ENCODE data around the gene ABCB11. TPM values are rescaled to one million over a fixed set of nuclear protein-coding genes. Genes with fewer than 3 reads are reported as not detected.

Gene ABCB11
- total RNA-seq, result under 1 TPM in 3 of 4 donors, not detected in 1; 0.39 to 0.49 (median 0.46) TPM

GRCh38 chr2:169031202-169031601 lies at the start of gene ABCB11:
Gene ABCB11, minus strand, starts transcription at chr2:169031324. Its CDS starts 13,199 bp downstream, at chr2:169018125.
- 69 to 75% methylated on average over 3 of the region's 3 CpGs for WGBS, 2 donors
- no peak for DNase-seq (ENCODE audit: low spot score in 2 of 2)
- TF ChIP-seq, protein P1, sequence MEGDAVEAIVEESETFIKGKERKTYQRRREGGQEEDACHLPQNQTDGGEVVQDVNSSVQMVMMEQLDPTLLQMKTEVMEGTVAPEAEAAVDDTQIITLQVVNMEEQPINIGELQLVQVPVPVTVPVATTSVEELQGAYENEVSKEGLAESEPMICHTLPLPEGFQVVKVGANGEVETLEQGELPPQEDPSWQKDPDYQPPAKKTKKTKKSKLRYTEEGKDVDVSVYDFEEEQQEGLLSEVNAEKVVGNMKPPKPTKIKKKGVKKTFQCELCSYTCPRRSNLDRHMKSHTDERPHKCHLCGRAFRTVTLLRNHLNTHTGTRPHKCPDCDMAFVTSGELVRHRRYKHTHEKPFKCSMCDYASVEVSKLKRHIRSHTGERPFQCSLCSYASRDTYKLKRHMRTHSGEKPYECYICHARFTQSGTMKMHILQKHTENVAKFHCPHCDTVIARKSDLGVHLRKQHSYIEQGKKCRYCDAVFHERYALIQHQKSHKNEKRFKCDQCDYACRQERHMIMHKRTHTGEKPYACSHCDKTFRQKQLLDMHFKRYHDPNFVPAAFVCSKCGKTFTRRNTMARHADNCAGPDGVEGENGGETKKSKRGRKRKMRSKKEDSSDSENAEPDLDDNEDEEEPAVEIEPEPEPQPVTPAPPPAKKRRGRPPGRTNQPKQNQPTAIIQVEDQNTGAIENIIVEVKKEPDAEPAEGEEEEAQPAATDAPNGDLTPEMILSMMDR (IDR thresholded peaks at IDR 0.05), result no peak
- no peak for TF ChIP-seq POLR2A (IDR thresholded peaks at IDR 0.05)
- no peak within 1 kb of the TSS for H3K4me3 ChIP-seq (ENCODE audit: low read depth, poor library complexity, severe bottlenecking)
- intact Hi-C loops (cut with DNase I; ENCODE audit: low total_unique reads), result no loop called here

DNA sequence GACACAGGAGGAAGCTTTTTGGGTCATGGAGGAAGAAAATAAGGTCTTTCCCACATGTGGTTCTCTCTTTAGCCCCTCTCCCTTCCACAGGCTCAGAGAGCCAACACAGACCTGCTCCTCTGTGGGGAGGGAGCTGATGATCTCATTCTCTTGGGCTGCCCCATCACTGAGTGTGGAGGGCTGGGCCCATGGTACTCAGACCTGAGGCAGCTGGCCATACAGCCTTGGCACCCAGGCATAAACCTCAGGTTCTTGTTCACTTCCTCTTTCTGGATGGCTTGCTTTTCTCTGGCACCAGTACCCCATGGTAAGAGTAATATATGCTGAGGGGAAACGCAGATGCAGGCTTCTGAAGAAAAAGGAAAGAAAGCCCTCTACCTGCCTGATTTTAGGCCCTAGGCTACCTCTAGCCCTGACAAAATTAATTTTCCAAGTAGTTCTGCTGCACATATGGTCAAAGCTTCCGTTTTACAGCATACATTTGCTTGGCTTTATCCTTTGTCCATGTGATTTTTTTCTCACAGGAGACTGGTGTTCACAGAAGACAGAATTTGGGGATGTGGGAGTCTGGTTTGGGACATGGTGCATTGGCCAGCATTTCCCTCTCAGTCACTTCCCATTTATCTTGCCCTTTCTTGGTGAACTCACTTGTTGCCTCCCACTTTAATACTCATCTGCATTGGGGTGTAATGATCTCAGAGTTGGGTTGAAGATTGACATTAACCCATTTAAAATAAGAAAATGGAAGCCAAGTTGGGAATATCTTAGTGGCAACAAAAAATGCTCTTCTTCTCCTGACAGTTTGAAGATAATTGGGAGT lies 49.3 kb upstream of the ABCB11 start:
- intact Hi-C loops (cut with DNase I; ENCODE audit: low total_unique reads), result no loop called here
- no peak overlapping the region for H3K4me3 ChIP-seq (ENCODE audit: low read depth, poor library complexity, severe bottlenecking)
- no peak for DNase-seq (ENCODE audit: low spot score in 2 of 2)
- WGBS, 2 donors, result 71 to 83% methylated on average over 2 of the region's 2 CpGs
- TF ChIP-seq POLR2A (IDR thresholded peaks at IDR 0.05), result no peak
- TF ChIP-seq, protein P1 (IDR thresholded peaks at IDR 0.05), result no peak

GRCh38 chr2:169077674-169078240 lies 46.6 kb upstream of the ABCB11 start:
- WGBS, 2 donors, result 53 to 59% methylated on average over 2 of the region's 2 CpGs
- no peak for DNase-seq (ENCODE audit: low spot score in 2 of 2)
- no peak overlapping the region for H3K4me3 ChIP-seq (ENCODE audit: low read depth, poor library complexity, severe bottlenecking)
- intact Hi-C loops (cut with DNase I; ENCODE audit: low total_unique reads), result no loop called here
- TF ChIP-seq, protein P1 (IDR thresholded peaks at IDR 0.05), result no peak
- TF ChIP-seq POLR2A (IDR thresholded peaks at IDR 0.05), result no peak

DNA sequence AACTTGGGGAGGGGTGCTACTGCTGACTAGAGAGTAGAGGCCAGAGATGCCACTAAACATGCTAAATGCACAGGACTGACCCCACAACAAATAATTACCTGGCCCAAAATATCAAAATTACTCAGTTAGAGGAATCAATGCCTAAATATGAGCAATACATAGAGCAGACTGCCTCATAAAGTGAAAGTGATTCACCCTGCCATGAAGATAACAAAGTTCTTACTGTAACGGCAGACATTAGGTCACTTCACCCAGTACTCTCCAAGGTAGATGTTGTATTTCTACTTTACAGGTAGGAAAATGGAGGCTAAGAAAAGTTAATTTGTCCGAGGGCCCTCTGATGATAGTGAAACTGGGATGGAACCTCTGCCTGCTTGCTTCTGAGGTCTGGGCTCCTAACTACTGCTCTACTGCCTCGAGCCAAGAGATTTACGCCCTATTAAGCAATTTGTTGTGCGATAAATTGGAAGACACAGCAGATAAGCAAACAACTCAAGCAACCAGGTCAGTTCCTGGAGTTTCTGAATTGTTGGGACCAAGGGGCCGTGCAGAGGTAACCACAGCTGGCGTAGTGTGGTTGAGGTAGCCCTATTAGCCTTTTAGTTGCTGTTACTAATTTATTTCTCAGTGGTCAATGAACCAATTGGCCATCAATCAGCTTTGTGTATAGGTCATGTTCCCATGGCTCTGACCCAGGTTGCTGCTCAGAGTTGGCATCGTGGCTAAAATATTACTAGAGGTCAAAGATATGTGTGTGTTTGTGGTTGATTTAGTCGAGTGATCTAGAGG lies 43.0 kb upstream of the ABCB11 start:
- 76 to 77% methylated on average over 9 of the region's 9 CpGs for WGBS, 2 donors
- DNase-seq (ENCODE audit: low spot score in 2 of 2), result no peak
- TF ChIP-seq, protein P1 (IDR thresholded peaks at IDR 0.05), result no peak
- no peak for TF ChIP-seq POLR2A (IDR thresholded peaks at IDR 0.05)
- no peak overlapping the region for H3K4me3 ChIP-seq (ENCODE audit: low read depth, poor library complexity, severe bottlenecking)
- intact Hi-C loops (cut with DNase I; ENCODE audit: low total_unique reads), result no loop called here

GRCh38 chr2:169073211-169073962 lies 42.3 kb upstream of the ABCB11 start:
- no peak for DNase-seq (ENCODE audit: low spot score in 2 of 2)
- H3K4me3 ChIP-seq (ENCODE audit: low read depth, poor library complexity, severe bottlenecking), result no peak overlapping the region
- WGBS, 2 donors, result 86 to 91% methylated on average over 3 of the region's 3 CpGs
- no peak for TF ChIP-seq POLR2A (IDR thresholded peaks at IDR 0.05)
- TF ChIP-seq, protein P1 (IDR thresholded peaks at IDR 0.05), result no peak
- intact Hi-C loops (cut with DNase I; ENCODE audit: low total_unique reads), result no loop called here
